ENCODE data around the gene DPYD.

DNA sequence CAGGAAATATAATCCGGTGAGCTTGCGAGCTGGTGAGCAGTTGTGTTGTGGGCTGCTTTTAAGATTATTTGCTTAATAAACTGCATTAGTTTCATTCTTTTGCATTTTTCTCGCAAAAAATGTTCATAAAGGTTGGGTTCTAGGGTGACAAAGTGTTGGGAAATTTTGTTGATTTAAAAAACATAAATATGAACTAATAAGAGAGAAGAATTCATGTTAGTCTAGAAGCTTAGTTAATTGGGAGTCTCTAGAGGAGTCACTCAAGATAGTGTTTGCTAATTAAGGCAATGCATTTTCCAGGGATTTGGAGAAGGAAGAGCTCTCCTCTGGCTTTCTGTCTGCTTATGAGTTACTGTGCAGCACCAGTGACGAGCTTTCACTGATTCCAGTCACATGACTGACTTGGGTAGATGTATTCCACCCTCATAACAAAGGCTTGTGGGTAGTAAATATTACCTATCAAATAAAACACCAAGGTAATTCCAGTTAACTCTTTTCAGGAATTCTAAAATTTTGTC, 782.3 kb downstream of the DPYD start:
- TF ChIP-seq, protein P1, sequence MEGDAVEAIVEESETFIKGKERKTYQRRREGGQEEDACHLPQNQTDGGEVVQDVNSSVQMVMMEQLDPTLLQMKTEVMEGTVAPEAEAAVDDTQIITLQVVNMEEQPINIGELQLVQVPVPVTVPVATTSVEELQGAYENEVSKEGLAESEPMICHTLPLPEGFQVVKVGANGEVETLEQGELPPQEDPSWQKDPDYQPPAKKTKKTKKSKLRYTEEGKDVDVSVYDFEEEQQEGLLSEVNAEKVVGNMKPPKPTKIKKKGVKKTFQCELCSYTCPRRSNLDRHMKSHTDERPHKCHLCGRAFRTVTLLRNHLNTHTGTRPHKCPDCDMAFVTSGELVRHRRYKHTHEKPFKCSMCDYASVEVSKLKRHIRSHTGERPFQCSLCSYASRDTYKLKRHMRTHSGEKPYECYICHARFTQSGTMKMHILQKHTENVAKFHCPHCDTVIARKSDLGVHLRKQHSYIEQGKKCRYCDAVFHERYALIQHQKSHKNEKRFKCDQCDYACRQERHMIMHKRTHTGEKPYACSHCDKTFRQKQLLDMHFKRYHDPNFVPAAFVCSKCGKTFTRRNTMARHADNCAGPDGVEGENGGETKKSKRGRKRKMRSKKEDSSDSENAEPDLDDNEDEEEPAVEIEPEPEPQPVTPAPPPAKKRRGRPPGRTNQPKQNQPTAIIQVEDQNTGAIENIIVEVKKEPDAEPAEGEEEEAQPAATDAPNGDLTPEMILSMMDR (IDR thresholded peaks at IDR 0.05; ENCODE audit: low read length), result no peak
- no peak for TF ChIP-seq EZH2 (IDR thresholded peaks at IDR 0.05; ENCODE audit: borderline replicate concordance, low read length)

Data from OCI-LY1 (cell line).